BE2C (cell line): ENCODE data around the gene VCAN.

Experiments
- DNase-seq: peaks from one replicate; pipeline ENCODE4 v3.0.0-alpha.2; 2020
- H3K27me3 ChIP-seq: fragments of 250-450 bp; sonication (Bioruptor Pico); 2 replicates; pipeline ENCODE4 v1.5.1; 2020; ENCODE audit warnings: mild to moderate bottlenecking
- H3K36me3 ChIP-seq: fragments of 250-450 bp; sonication (Bioruptor Pico); 2 replicates; pipeline ENCODE4 v1.5.1; 2020; ENCODE audit warnings: mild to moderate bottlenecking
- H3K4me1 ChIP-seq: fragments of 250-450 bp; sonication (Bioruptor Pico); 2 replicates; pipeline ENCODE4 v1.5.1; 2020
- H3K4me3 ChIP-seq: 2 replicates; pipeline ENCODE4 v1.5.1; 2011; ENCODE audit warnings: low read depth, low read length
- H3K9me3 ChIP-seq: fragments of 250-450 bp; sonication (Bioruptor Pico); 2 replicates; pipeline ENCODE4 v1.5.1; 2020
- TF ChIP-seq, protein P1 (sequence below): IDR thresholded peaks from 2 replicates; pipeline ENCODE4 v1.5.1; 2012; ENCODE audit warnings: mild to moderate bottlenecking, low read depth, low read length

VCAN gene

DNA sequence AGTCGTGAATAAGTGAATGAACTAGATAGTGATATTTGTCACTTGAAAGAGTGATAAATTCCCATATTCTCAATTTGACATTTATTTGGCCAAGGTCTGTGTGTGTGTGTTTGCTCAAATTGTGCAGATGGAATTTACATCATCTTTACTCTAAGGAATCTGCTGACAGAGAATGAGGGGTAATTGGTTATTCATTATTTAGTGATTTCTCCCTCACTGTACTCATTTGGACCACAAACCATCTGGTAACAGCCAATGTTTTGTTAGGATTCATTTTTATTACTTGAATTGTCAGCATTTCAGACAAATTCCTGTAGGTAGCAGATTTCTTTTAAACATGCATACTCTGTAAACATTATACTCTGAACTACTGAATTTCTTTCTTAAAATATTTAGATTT lies 15.6 kb downstream of the VCAN start:
- Histone ChIP-seq H3K36me3 (no peaks in the 10 kb centered on the region), H3K27me3 (no peaks in the 10 kb centered on the region), H3K4me3 (no peak overlapping the region), H3K9me3 (no peaks in the 10 kb centered on the region), H3K4me1 (no peaks in the 10 kb centered on the region)
- TF ChIP-seq, protein P1, sequence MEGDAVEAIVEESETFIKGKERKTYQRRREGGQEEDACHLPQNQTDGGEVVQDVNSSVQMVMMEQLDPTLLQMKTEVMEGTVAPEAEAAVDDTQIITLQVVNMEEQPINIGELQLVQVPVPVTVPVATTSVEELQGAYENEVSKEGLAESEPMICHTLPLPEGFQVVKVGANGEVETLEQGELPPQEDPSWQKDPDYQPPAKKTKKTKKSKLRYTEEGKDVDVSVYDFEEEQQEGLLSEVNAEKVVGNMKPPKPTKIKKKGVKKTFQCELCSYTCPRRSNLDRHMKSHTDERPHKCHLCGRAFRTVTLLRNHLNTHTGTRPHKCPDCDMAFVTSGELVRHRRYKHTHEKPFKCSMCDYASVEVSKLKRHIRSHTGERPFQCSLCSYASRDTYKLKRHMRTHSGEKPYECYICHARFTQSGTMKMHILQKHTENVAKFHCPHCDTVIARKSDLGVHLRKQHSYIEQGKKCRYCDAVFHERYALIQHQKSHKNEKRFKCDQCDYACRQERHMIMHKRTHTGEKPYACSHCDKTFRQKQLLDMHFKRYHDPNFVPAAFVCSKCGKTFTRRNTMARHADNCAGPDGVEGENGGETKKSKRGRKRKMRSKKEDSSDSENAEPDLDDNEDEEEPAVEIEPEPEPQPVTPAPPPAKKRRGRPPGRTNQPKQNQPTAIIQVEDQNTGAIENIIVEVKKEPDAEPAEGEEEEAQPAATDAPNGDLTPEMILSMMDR: no peak
- DNase-seq: no peak

GRCh38 chr5:83488271-83488670 lies 16.7 kb downstream of the VCAN start:
- H3K36me3 ChIP-seq: no peaks in the 10 kb centered on the region

DNA sequence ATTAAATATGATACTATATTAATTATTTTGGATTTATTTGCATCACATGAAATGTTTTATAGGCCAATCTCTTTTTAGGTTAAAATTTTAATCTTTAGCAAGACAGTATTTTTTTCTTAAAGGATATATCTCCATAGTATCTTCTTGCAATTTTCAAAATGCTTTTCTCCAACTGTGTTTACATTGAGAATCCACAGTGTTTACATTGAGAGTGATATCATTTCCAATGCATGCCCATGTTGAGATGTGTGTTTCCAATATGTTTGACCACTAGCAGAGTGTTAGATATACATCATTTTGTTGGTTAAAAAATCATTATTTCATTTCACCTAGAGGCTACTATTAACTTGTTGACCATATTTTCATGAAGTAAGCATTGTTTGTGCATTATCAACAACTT lies 17.3 kb downstream of the VCAN start:
- Histone ChIP-seq H3K27me3 (no peaks in the 10 kb centered on the region), H3K36me3 (no peaks in the 10 kb centered on the region), H3K4me1 (no peaks in the 10 kb centered on the region), H3K4me3 (no peak overlapping the region), H3K9me3 (no peaks in the 10 kb centered on the region)
- TF ChIP-seq, protein P1: no peak
- no peak for DNase-seq

More at GRCh38 chr5:83488271-83488670, 16.7 kb downstream of the VCAN start:
- Histone ChIP-seq H3K4me3 (no peak overlapping the region), H3K9me3 (no peaks in the 10 kb centered on the region), H3K27me3 (no peaks in the 10 kb centered on the region), H3K4me1 (no peaks in the 10 kb centered on the region)
- TF ChIP-seq, protein P1: no peak
- no peak for DNase-seq

GRCh38 chr5:83490203-83490602 lies 18.7 kb downstream of the VCAN start:
- H3K4me3 ChIP-seq: no peak overlapping the region
- no peaks in the 10 kb centered on the region for H3K27me3 ChIP-seq
- DNase-seq: no peak
- H3K4me1 ChIP-seq: no peaks in the 10 kb centered on the region
- no peaks in the 10 kb centered on the region for H3K9me3 ChIP-seq
- TF ChIP-seq, protein P1: no peak
- H3K36me3 ChIP-seq: no peaks in the 10 kb centered on the region

DNA sequence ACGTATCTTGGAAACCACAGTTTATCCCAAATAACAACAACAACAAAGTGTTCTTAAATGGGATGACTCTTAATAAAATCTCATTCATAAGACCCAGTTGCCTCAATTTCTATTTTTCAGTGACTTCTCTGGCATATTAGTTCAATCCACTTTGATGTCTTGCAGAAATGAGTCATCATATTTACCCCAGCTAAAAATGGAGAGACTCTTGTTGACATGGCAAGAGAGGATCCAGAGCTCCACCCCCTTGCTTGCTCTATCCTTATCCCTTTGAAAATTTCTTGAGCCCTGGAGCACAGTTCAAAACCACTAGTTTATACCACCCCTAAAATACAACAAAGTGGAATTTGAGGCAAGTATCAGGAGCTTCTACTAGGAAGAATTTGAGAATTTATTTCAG lies 20.8 kb downstream of the VCAN start:
- Histone ChIP-seq H3K36me3 (no peaks in the 10 kb centered on the region), H3K4me3 (no peak overlapping the region), H3K9me3 (no peaks in the 10 kb centered on the region), H3K27me3 (no peaks in the 10 kb centered on the region), H3K4me1 (no peaks in the 10 kb centered on the region)
- no peak for DNase-seq
- TF ChIP-seq, protein P1: no peak

DNA sequence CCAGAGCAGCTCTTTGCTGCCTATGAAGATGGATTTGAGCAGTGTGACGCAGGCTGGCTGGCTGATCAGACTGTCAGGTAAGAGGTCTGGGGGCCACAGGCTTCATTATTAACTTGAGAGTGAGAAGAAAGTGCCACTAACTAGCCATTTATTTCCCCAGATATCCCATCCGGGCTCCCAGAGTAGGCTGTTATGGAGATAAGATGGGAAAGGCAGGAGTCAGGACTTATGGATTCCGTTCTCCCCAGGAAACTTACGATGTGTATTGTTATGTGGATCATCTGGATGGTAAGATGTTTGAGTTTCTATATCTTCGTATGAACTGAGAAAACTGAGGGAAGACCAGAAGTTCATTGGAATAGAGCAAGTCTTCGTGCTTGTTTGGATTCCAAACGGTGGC lies 22.1 kb downstream of the VCAN start:
- Histone ChIP-seq H3K36me3 (no peaks in the 10 kb centered on the region), H3K4me3 (no peak overlapping the region)

More for the DNA sequence above, 22.1 kb downstream of the VCAN start:
- Histone ChIP-seq H3K4me1 (no peaks in the 10 kb centered on the region), H3K9me3 (no peaks in the 10 kb centered on the region), H3K27me3 (no peaks in the 10 kb centered on the region)
- no peak for DNase-seq
- TF ChIP-seq, protein P1: no peak
